PFSK-1 (cell line): ENCODE results near the gene SPRTN.

Experiments used
- TAF1 ChIP-seq: IDR thresholded peaks from 2 replicates; pipeline ENCODE4 v1.6.1; 2012; ENCODE audit warnings: low read length, control low read depth, borderline replicate concordance; ENCODE audit not compliant: insufficient read depth
- TF ChIP-seq, protein P1 (sequence below), 2 experiments: IDR thresholded peaks; 2 replicates each; pipeline versions ENCODE4 v1.6.1 to v1.8.0; 2011 to 2012; ENCODE audit warnings: low read depth in 2 of 2, low read length in 2 of 2, control low read depth in 1 of 2, inconsistent platforms in 1 of 2, mild to moderate bottlenecking in 1 of 2, moderate library complexity in 1 of 2; ENCODE audit not compliant: insufficient read depth in 1 of 2

- TF ChIP-seq, protein P1, sequence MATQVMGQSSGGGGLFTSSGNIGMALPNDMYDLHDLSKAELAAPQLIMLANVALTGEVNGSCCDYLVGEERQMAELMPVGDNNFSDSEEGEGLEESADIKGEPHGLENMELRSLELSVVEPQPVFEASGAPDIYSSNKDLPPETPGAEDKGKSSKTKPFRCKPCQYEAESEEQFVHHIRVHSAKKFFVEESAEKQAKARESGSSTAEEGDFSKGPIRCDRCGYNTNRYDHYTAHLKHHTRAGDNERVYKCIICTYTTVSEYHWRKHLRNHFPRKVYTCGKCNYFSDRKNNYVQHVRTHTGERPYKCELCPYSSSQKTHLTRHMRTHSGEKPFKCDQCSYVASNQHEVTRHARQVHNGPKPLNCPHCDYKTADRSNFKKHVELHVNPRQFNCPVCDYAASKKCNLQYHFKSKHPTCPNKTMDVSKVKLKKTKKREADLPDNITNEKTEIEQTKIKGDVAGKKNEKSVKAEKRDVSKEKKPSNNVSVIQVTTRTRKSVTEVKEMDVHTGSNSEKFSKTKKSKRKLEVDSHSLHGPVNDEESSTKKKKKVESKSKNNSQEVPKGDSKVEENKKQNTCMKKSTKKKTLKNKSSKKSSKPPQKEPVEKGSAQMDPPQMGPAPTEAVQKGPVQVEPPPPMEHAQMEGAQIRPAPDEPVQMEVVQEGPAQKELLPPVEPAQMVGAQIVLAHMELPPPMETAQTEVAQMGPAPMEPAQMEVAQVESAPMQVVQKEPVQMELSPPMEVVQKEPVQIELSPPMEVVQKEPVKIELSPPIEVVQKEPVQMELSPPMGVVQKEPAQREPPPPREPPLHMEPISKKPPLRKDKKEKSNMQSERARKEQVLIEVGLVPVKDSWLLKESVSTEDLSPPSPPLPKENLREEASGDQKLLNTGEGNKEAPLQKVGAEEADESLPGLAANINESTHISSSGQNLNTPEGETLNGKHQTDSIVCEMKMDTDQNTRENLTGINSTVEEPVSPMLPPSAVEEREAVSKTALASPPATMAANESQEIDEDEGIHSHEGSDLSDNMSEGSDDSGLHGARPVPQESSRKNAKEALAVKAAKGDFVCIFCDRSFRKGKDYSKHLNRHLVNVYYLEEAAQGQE (IDR thresholded peaks at IDR 0.05; ENCODE audit: insufficient read depth in 1 of 2, low read depth in 2 of 2, low read length in 2 of 2): no peak
- no peak for TF ChIP-seq TAF1
These were observed 57.9 kb downstream of the SPRTN start for GRCh38 chr1:231395998-231396390.
